ENCODE data around the gene ART4. TPM values are rescaled to one million over a fixed set of nuclear protein-coding genes. Genes with fewer than 3 reads are reported as not detected.

Gene ART4
- total RNA-seq, 1 donor from 2014 or later: 3.5 TPM

- Mint-ChIP-seq H3K9me3 (ENCODE audit: unreplicated experiment) (no peaks in the 10 kb centered on the region), H3K27me3 (ENCODE audit: unreplicated experiment) (peaks cover 4% of the 10 kb centered on the region), H3K36me3 (ENCODE audit: low read depth, unreplicated experiment) (no peaks in the 10 kb centered on the region), H3K27ac (ENCODE audit: unreplicated experiment) (no peak overlapping the region), H3K4me1 (ENCODE audit: unreplicated experiment) (peaks cover 10% of the 10 kb centered on the region), H3K4me3 (ENCODE audit: unreplicated experiment) (no peak overlapping the region)
- no peak for TF ChIP-seq CTCF (IDR thresholded peaks at IDR 0.05; ENCODE audit: unreplicated experiment)
- DNase-seq (ENCODE audit: low spot score): no peak
Observed at GRCh38 chr12:14810167-14810952, 33.0 kb downstream of the ART4 start.

- H3K9me3 Mint-ChIP-seq (ENCODE audit: unreplicated experiment): no peaks in the 10 kb centered on the region
- DNase-seq (ENCODE audit: low spot score): no peak
- H3K36me3 Mint-ChIP-seq (ENCODE audit: low read depth, unreplicated experiment): peaks cover 4% of the 10 kb centered on the region
- H3K4me3 Mint-ChIP-seq (ENCODE audit: unreplicated experiment): no peak overlapping the region
- no peaks in the 10 kb centered on the region for H3K27me3 Mint-ChIP-seq (ENCODE audit: unreplicated experiment)
- H3K4me1 Mint-ChIP-seq (ENCODE audit: unreplicated experiment): no peaks in the 10 kb centered on the region
- no peak for TF ChIP-seq CTCF (IDR thresholded peaks at IDR 0.05; ENCODE audit: unreplicated experiment)
- no peak overlapping the region for H3K27ac Mint-ChIP-seq (ENCODE audit: unreplicated experiment)
Observed at GRCh38 chr12:14803830-14804160, 39.5 kb downstream of the ART4 start.

GRCh38 chr12:14803011-14803829, 40.1 kb downstream of the ART4 start, which contains the start of the genes C12orf60 and WBP11:
Gene C12orf60 (plus strand): TSS chr12:14803670. CDS start chr12:14822936, 19,266 bp downstream.
Gene WBP11 (minus strand): TSS chr12:14803478. CDS start chr12:14801383, 2,095 bp downstream.
- Mint-ChIP-seq H3K27me3 (ENCODE audit: unreplicated experiment) (no peaks in the 10 kb centered on the region), H3K36me3 (ENCODE audit: low read depth, unreplicated experiment) (peaks cover 4% of the 10 kb centered on the region), H3K27ac (ENCODE audit: unreplicated experiment) (no peak within 1 kb of the TSS), H3K4me3 (ENCODE audit: unreplicated experiment) (no peak within 1 kb of the TSS), H3K9me3 (ENCODE audit: unreplicated experiment) (no peaks in the 10 kb centered on the region), H3K4me1 (ENCODE audit: unreplicated experiment) (no peaks in the 10 kb centered on the region)
- DNase-seq (ENCODE audit: low spot score): peak; percentile 84
- no peak for TF ChIP-seq CTCF (IDR thresholded peaks at IDR 0.05; ENCODE audit: unreplicated experiment)

GRCh38 chr12:14802721-14803010, 40.7 kb downstream of the ART4 start:
- H3K27ac Mint-ChIP-seq (ENCODE audit: unreplicated experiment): no peak overlapping the region
- no peak overlapping the region for H3K4me3 Mint-ChIP-seq (ENCODE audit: unreplicated experiment)
- TF ChIP-seq CTCF (IDR thresholded peaks at IDR 0.05; ENCODE audit: unreplicated experiment): no peak
- peaks cover 4% of the 10 kb centered on the region for H3K36me3 Mint-ChIP-seq (ENCODE audit: low read depth, unreplicated experiment)
- H3K4me1 Mint-ChIP-seq (ENCODE audit: unreplicated experiment): no peaks in the 10 kb centered on the region
- no peaks in the 10 kb centered on the region for H3K9me3 Mint-ChIP-seq (ENCODE audit: unreplicated experiment)
- H3K27me3 Mint-ChIP-seq (ENCODE audit: unreplicated experiment): no peaks in the 10 kb centered on the region
- DNase-seq (ENCODE audit: low spot score): no peak

- H3K27ac Mint-ChIP-seq (ENCODE audit: unreplicated experiment): no peak overlapping the region
- H3K9me3 Mint-ChIP-seq (ENCODE audit: unreplicated experiment): no peaks in the 10 kb centered on the region
- TF ChIP-seq CTCF (IDR thresholded peaks at IDR 0.05; ENCODE audit: unreplicated experiment): no peak
Observed at GRCh38 chr12:14802247-14802646, 41.1 kb downstream of the ART4 start.

More at GRCh38 chr12:14802247-14802646, 41.1 kb downstream of the ART4 start:
- H3K27me3 Mint-ChIP-seq (ENCODE audit: unreplicated experiment): no peaks in the 10 kb centered on the region
- DNase-seq (ENCODE audit: low spot score): no peak
- no peak overlapping the region for H3K4me3 Mint-ChIP-seq (ENCODE audit: unreplicated experiment)
- peaks cover 4% of the 10 kb centered on the region for H3K36me3 Mint-ChIP-seq (ENCODE audit: low read depth, unreplicated experiment)
- H3K4me1 Mint-ChIP-seq (ENCODE audit: unreplicated experiment): no peaks in the 10 kb centered on the region
